Muscle of arm (tissue), 14 donors: ENCODE measurements around the gene EXOC2. TPM values are rescaled to one million over a fixed set of nuclear protein-coding genes. Genes with fewer than 3 reads are reported as not detected.
A peak's percentile ranks its signal among the peaks of the same experiment; 100 is the strongest.

Source experiments
- DNase-seq: peaks from one replicate; pipeline ENCODE4 v3.0.0-alpha.2; 2013
- long read RNA-seq, 11 donors: transcript quantifications; one replicate each; lab custom pipeline, GENCODE V29; 2026
- polyA plus RNA-seq, 12 donors: library from polyadenylated mRNA; unstranded; fragments of 120-200 nt; gene quantifications; one replicate each; pipeline ENCODE4 v1.2.1, GENCODE V29; 2013; ENCODE audit not compliant: insufficient read length in 12 of 12

The EXOC2 gene, protein sequence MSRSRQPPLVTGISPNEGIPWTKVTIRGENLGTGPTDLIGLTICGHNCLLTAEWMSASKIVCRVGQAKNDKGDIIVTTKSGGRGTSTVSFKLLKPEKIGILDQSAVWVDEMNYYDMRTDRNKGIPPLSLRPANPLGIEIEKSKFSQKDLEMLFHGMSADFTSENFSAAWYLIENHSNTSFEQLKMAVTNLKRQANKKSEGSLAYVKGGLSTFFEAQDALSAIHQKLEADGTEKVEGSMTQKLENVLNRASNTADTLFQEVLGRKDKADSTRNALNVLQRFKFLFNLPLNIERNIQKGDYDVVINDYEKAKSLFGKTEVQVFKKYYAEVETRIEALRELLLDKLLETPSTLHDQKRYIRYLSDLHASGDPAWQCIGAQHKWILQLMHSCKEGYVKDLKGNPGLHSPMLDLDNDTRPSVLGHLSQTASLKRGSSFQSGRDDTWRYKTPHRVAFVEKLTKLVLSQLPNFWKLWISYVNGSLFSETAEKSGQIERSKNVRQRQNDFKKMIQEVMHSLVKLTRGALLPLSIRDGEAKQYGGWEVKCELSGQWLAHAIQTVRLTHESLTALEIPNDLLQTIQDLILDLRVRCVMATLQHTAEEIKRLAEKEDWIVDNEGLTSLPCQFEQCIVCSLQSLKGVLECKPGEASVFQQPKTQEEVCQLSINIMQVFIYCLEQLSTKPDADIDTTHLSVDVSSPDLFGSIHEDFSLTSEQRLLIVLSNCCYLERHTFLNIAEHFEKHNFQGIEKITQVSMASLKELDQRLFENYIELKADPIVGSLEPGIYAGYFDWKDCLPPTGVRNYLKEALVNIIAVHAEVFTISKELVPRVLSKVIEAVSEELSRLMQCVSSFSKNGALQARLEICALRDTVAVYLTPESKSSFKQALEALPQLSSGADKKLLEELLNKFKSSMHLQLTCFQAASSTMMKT
- polyA plus RNA-seq: 10 to 100 TPM in 11 of 12 donors, not detected in 1; 15.2 to 30.0 (median 26.5) TPM
- long read RNA-seq, donor 1, full-length matches to known transcripts: 2 of 2 reads
- long read RNA-seq, donor 1, partial matches to known transcripts: 0 of 2 reads
- long read RNA-seq, donor 1, other reads (novel, unspliced or antisense): 0 of 2 reads
- long read RNA-seq, donor 2, full-length matches to known transcripts: 10 of 10 reads
- long read RNA-seq, donor 2, partial matches to known transcripts: 0 of 10 reads
- long read RNA-seq, donor 2, other reads (novel, unspliced or antisense): 0 of 10 reads
- long read RNA-seq, donor 3, full-length matches to known transcripts: 2 of 2 reads
- long read RNA-seq, donor 3, partial matches to known transcripts: 0 of 2 reads
- long read RNA-seq, donor 3, other reads (novel, unspliced or antisense): 0 of 2 reads
- long read RNA-seq, donor 4: 0 reads
- long read RNA-seq, donor 5, full-length matches to known transcripts: 6 of 6 reads
- long read RNA-seq, donor 5, partial matches to known transcripts: 0 of 6 reads
- long read RNA-seq, donor 5, other reads (novel, unspliced or antisense): 0 of 6 reads
- long read RNA-seq, donor 6: 0 reads
- long read RNA-seq, donor 7: 0 reads
- long read RNA-seq, donor 8, full-length matches to known transcripts: 2 of 8 reads
- long read RNA-seq, donor 8, partial matches to known transcripts: 6 of 8 reads
- long read RNA-seq, donor 8, other reads (novel, unspliced or antisense): 0 of 8 reads
- long read RNA-seq, donor 9: 0 reads
- long read RNA-seq, donor 10: 0 reads
- long read RNA-seq, donor 11, full-length matches to known transcripts: 2 of 10 reads
- long read RNA-seq, donor 11, partial matches to known transcripts: 8 of 10 reads
- long read RNA-seq, donor 11, other reads (novel, unspliced or antisense): 0 of 10 reads

DNA sequence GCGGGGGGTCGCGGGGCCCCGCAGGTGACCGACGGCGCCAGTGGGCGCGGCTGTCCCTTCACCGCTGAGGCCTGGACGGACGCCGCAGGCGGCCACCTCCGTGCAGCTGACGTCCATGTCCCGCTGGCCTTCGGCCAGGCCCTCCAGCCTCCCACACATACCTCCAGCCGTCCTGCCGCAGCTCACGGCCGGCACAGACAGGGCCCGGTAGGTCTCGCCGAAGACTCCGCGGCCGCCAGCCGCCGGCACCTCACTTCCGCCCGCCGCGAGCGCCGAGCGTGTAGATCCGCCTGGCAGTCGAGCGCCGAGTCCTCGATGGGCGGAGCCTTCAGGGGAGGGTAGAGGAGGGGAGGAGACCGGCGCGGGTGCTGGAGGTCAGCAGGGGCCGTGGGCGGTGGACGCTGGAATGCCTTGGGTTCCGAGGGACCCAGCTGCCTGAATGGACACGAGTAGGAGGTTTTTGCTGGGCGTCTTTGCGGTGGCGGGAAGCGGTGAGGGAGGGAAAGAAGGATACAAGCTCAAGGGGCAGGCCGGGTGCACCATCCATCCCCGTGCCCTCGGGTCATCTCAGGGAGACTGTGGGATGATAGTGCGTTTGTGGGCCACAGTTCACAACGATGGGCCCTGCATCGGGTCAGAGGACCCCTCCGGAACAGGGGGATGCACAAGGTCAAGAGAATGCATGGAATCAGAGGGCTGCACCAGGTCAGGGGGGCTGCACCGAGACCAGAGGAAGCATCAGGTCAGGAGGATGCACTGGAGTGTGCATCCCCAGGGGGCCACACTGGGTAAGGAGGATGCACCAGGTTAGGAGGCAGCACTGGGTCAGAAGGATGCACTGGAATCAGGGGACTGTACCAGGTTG lies at the start of gene EXOC2:
Gene EXOC2, minus strand, starts transcription at position 282 of the 865 bp plus-strand sequence. CDS start 55,321 bp downstream, outside the sequence.
- peak; percentile 87 for DNase-seq

DNA sequence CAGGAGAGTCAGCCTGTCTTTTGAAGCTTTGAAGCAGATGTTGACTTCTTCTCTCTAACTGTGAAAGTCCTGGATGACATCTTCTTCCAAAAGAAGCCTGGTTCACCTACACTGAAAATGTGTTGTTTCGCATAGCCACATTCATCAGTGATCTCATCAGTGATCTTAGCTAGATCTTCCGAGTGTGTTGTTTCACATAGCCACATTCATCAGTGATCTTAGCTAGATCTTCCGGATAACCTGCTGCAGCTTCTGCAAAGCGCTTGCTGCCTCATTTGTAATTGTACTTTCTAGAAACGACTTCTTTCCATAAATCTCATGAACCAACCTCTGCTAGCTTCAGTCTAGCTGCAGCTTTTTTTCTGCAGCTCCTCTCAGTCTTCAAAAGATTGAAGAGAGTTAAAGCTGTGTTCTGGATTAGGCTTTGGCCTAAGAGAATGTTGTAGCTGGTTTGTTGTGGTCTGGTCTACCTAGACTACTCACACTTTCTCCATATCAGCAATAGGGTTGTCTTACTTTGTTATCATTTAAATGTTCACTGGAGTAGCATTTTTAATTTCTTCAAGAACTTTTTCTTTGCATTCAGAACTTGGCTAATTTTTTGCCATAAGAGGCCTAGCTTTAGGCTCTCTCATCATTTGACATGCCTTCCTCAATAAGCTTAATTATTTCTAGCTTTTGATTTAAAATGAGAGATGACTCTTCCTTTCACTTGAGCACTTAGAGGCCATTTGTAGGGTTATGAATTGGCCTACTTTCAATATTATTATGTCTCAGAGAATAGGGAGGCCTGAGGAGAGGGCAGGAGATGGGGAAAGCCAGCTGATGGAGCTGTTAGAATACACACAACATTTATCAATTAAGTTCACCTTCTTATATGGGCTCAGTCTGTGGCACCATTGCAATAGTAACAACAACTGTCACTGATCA lies 48.7 kb upstream of the EXOC2 start:
- no peak for DNase-seq

DNA sequence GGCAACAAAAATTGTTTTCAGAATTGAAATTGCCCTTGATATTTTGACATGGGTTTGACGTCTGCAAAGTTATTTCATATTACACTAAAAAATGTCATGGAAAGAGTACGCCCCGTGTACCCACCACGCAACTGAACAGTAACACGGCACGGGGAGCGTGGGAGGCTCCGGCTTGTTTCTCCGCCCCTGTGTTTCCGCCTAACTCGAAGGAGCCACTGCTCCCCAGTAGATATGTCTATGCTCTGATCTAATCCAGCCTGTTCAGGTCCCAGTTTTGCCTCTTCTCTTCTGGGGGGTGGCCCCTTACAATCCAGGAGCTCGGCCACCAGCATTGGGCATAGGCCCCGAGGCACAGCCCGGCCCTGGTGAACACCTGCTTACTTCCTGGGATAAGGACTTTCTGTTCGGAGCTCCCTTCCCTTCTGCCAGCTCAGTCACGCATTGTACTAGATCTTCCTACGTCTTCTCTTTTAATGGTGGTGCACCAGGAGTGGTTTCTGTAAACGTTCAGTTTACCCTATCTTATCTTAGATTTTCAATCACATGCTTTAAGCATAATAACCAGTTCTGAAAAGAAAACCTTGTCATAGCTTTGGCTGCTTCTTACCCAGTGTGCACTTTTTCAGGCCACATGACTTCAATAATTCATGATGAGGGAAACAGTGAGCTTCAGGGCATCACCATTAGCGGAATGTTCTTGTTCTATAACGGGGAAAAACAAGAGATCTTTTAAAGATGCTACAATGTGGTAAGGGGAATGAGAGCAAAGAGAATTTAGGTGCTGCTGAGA lies 43.9 kb upstream of the EXOC2 start:
- DNase-seq: no peak

DNA sequence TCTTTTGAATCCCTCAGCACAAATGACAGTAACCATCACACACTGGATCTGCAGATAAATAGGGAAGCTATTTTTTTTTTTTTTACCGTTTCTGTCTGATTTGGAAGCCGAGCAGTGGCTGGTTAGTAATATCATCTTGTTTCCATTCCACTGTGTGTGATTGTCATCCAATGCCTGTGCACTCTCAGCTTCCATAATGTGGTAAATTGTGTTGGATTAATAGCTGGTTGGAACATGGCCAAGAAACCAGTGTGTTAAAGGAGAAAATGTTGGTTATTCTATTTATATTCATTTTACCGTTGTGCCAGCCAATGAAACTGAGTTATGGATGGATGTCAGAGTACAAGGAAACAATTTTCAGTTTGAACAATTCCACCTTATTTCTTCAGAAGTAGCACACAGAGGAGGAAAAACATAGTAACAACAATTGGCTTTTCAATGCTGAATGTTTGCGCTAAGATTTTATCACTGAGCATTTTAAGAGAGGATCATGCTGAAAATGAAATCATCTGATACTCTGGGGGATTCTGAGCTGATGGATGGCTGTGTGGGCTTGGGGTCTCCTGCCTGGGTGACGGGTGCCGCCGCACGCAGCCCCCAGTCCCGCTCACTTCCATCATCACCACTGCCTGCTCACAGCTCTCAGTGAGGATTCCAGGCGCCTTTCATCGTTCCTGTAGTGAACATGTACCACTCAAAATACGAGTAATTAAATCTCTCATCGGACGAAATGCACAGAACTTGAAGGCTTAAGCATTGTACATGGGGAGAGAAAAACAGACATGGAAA lies 40.7 kb upstream of the EXOC2 start:
- DNase-seq: no peak

DNA sequence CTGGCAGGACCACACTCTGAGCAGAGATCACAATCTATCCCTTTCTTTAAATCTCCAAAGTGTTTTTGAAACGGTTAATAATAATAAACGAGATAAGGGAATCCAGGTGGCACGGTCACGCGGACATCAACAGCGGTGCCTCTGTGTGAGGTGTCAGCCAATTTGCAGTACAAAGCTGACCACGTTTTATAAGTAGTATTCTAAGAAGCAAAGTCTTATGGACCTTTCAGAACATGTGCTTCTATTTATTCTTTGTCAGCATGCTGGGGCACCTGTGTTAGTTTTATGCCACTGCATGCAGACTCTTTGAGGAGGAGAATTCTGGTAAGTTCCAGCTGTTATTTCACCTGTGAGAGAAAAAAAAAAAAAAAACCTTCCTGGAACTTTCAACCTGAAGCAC lies 39.0 kb upstream of the EXOC2 start:
- DNase-seq: no peak

DNA sequence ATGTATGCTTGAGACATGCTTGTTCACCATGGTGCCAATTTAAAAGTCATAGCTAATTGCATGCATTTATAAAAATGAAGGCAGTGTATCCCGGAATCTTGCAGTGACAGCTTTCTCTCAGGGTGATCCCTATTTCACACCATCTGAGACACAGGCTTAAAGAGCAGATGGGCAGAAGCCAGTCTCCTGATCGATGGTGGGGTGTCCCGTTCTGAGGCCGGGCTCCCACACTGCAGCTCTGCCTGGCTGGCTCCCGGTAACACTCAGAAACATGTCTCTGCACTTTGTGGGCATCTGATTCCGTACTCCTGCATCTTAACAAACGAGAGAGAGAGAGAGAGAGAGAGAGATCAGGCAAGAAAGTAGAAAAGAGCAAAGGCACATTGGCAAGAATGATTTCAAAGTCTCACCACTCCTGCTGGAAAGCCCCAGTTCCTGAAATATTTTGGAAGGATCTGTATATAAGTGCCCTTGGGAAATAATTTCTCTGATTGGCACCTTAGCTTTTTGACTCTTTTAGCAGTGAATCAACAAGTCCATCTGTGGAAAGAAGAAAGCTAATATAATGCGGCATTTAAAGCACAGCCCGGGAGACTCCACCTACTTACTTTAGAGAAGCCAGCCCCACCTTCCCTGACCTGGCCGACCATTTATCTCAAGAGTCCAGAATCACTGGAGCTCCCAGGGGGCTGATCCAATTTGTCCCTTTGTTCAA lies 36.8 kb upstream of the EXOC2 start:
- DNase-seq: no peak

DNA sequence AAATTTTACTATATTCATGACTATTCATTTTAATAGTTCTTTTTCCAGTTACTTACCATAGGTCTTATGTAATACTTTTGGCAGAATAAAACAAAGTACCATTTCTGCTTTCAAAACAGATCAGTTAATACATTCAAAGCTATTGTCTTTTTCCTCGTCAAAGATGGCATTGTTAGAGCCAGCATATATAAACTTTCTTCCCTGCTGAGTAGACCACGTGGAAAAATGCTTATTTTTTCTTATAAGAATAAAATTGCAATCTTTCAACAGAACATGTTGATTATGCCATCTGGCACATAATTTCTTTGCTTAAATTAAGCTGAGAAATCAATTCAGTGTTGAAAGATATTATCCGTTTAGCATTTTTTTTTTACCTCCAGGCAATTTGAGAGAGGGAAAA lies 34.9 kb upstream of the EXOC2 start:
- DNase-seq: no peak

DNA sequence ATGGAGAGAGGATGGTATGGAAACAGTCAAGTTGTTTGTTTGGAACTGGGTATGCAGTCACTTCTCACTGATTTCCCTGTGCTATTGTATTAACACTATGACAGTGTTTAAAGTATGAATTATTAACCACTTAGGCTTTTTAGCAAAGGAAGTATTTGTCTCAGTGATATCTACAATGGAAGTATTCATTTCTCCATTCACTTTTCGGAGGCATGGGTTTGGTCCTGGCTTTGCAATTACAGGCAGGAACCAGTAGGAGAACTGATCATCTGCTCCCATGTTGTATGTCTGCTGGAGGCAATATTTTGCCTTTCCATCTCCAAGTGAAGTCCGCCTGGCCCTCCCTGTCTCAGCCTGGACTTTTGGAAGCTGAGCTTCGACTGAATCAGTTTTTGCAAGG lies 30.6 kb upstream of the EXOC2 start:
- DNase-seq: no peak

DNA sequence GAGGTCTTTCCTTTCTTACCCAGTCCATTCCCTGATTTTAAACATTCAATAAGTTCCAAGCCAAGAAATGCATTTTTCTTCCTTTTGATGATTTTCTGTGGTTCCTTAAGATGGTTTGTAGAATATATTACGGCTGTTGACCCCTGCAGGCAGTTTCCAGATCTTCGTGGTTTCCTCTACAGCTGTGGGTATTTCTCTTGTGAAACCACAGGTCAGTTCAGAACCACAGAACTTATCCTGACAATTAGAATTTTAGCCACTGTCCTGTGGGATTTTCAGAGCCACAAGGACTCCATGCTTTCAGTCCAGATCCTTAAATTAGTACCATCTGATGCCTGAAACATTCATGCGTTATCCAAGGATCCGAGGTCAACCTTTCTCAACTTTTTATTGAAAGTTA lies 29.7 kb upstream of the EXOC2 start:
- DNase-seq: no peak

DNA sequence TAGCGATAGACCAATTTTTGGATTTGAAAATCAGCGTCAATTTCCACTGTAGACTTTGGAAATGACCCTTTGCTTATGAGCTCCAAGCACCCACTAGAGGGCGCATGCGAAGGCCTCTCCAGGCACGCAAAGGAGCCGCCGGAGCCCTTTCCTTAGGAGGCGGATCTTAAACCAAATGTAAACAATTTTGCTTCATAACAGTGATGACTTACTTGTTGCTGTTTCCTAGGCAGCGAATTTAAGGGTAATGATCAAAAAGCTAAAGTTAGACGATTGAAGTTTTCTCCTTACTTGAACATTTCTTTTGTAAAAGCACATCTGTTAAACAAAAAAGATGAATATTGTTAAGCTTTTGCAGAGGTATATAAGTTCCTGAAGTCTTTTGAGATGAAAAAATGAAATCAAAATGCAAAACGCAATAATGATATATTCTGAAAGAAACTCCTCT lies 29.2 kb upstream of the EXOC2 start:
- DNase-seq: peak; percentile 77

DNA sequence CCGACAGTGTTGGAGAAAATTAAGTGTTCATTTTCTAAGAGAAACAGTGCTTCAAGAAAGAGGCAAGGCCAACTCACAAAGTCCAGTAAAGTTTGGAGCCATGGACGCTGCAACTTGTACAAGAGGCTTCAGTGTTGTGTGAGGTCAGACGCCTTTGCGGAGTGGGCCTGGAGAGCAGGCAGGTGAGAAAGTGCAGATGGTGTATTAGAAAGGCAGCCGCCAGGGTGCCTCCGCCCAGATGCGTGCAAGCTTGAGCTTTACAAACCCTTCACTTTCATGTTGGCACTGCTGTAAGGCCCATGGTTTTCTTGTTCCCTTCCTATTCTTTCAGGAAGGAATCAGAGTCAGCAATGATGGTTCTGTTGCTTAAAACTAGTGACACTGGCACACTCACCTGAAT lies 25.4 kb upstream of the EXOC2 start:
- DNase-seq: no peak

DNA sequence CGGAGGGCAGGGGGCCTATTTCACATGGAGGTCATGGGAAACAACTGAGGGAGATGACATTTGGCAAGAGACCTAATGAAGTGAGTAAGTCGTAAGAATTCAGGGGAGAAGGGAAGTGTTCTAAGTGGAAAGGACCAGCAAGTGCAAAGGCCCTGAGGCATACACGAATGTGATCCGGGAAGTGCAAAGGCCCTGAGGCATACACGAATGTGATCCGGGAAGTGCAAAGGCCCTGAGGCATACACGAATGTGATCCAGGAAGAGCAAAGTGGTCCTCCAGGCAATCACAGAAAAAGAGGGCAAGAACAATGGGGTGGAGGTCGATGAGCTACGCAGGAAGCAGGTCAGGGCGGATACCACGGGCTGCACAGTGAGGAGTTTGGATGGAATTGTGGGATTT lies 24.2 kb upstream of the EXOC2 start:
- DNase-seq: no peak

DNA sequence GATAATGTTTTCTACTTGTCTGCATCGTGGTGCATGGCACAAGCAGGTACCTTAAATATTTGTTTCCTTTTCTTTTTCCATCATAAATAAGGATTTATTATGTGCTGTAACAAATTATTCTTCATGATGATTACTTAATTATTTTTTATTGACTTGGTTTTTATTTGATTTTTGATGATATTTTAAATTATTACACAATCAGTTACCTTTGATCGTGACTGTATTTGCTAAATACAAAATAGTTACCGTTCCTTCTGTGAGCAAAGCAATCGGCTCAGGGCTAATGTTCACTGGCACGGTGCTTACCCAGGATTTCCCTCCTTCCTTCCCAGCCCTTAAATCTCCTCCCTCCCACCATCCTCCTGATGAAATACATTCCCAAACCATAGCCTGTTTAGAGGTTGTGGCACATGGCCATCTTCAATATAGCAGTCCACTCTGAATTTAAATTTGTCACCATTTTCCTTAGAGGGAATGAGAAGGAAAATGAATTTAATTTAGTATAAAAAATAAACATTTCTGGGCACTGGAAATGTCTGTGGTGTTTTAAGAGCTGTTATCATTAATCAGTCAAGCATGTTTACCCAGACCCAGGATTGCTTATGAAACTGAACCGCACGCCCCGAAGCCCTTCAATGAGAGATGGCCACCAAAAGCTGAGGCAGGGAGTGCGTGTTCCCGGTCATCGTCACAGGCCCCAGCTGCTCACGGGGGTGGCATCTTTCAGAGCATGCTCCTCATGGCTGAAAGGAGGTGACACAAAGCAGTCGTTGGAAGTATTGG lies 23.0 kb upstream of the EXOC2 start:
- DNase-seq: no peak

DNA sequence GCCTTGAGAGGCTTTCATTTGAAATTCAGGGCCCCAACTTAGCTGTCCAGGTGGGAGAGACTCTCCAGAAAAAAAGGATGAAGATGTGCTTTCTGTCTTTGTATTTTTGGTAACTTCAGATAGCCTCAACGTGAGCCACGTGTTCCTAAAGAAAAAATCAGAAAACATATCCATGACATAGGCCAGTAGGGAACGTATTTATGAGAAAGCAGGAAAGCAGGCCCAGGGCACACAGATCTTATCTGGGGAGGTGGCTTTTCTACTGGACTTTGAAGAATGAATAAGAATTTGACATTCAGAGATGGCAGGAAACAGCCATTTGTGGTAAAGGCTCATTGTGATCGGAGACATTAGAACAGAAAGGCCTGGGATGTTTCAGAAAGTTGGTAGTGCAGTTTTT lies 21.2 kb upstream of the EXOC2 start:
- DNase-seq: no peak

DNA sequence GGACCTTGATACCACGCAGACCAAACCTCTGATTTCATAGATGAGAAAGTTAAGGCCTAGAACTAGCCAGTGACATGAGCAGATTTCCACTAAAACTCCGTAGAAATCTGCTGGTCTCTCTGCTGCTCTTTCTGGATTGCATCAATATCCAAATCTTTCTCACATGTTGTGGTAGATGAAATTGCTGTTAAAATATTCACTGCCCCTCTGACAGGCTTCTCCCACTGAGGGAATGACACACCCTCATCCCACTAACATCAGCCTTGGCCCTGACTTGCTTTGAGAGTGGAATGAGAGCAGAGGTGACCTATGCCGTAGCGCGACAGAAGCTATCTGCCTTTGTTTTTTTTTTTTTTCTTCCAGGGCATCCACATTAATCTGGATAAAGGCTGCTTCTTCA lies 20.4 kb upstream of the EXOC2 start:
- no peak for DNase-seq
